Measurements from ENCODE around the gene GOLT1A.

Gene GOLT1A

DNA sequence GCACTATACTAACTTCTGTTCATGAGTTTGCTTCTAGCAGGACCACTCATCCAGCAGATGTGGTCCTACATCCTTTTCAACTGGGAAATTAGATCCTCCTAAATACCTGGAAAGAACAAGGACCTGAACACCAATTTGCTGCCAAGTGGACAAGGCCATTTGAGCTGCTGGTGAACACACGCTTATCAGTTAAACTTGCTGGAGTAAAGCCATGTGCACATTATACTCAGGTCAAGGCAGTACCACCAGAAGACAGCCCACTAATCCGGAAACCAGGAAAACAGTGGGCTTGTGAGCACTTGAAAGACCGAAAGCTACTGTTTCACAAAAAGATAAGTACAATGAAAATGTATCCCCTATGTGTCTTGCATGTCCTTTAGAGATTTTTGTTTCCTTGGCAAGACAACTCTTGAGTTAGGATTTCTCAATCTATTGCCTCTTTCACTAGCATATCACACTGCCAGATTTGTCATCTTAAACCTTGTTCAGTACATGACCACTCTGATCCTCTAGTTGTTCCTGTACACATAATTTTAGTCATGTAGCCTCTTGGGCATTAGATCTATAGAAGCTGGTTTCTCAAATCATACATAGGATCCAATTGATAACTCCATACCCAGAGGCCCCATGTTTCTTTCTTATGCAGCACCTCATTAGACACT, 43.2 kb downstream of the GOLT1A start:
- DNase-seq (ENCODE audit: low spot score in 2 of 2) (no peak), ATAC-seq (replicated peaks; ENCODE audit: extremely low read depth, poor library complexity, severe bottlenecking) (no peak)
- Mint-ChIP-seq H3K9me3 (peaks cover 16% of the 10 kb centered on the region), H3K4me3 (no peak overlapping the region), H3K27me3 (peaks cover 10% of the 10 kb centered on the region), H3K4me1 (no peaks in the 10 kb centered on the region), H3K27ac (ENCODE audit: low read depth) (no peak overlapping the region), H3K36me3 (ENCODE audit: insufficient read depth) (no peaks in the 10 kb centered on the region)

DNA sequence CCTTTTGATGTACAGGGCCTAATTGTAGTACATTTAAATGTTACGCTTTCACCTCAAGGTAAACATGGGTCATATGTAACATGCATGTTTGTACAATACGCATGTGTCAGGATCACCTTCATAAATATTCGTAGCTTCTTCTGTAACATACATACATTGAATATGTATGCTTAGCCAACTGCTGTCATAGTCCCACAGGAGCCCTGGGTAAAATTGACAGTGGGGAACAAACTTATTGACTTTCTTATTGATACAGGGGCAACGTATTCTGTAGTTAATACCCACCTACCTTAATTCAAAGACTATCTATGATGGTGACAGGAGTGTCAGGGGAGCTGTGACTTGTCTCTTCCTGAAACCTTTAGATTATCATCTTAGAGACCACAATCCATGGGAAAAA, 43.9 kb downstream of the GOLT1A start:
- no peak for ATAC-seq (replicated peaks; ENCODE audit: extremely low read depth, poor library complexity, severe bottlenecking)
- DNase-seq (ENCODE audit: low spot score in 2 of 2): no peak
- Mint-ChIP-seq H3K27me3 (peaks cover 18% of the 10 kb centered on the region), H3K4me3 (no peak overlapping the region), H3K4me1 (no peaks in the 10 kb centered on the region), H3K9me3 (peaks cover 16% of the 10 kb centered on the region), H3K27ac (ENCODE audit: low read depth) (no peak overlapping the region), H3K36me3 (ENCODE audit: insufficient read depth) (no peaks in the 10 kb centered on the region)

DNA sequence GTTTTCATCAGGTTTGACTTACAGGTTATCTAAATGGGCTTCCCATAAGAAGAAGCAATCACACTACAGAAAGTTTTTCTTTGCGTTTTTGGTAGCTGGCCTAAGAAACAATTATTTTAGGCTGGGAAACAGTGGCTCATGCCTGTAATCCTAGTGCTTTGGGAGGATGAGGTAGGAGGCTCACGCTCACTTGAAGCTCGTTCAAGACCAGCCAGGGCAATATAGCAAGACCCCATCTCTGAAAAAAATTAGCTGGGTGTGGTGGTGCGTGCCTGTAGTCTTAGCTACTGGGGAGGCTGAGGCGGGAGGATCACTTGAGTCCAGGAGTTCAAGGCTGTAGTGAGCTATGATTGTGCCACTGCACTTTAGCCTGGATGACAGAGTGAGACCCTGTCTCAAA, 46.1 kb downstream of the GOLT1A start:
- ATAC-seq (replicated peaks; ENCODE audit: extremely low read depth, poor library complexity, severe bottlenecking) (no peak), DNase-seq (ENCODE audit: low spot score in 2 of 2) (no peak)
- Mint-ChIP-seq H3K9me3 (peaks cover 10% of the 10 kb centered on the region), H3K36me3 (ENCODE audit: insufficient read depth) (no peaks in the 10 kb centered on the region), H3K4me3 (no peak overlapping the region), H3K27me3 (peaks cover 31% of the 10 kb centered on the region), H3K27ac (ENCODE audit: low read depth) (no peak overlapping the region), H3K4me1 (no peaks in the 10 kb centered on the region)

DNA sequence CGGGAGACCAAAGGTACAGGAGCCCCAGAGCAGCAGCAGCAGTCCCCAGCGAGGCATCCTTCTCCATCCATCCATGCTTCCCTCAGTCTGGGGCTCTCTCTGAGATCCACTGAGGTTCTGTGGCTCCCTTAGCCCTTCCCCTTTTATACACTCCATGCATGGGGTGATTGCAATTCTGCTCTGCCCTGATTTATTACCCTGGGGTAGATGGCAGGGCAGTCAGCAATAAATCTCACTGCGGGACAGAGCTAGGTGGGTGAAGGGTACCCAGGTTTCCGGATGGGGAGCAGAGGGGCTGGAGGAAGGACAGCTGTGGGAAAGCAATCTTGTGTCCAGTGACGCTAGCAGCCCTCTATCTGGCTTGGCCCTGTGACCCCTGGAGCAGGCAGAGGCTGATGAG, 47.6 kb downstream of the GOLT1A start, which contains the start of gene REN:
TSS of gene REN (minus strand) at position 119 of the 400 bp plus-strand sequence. CDS start at position 75, 44 bp downstream.
- peaks cover 33% of the 10 kb centered on the region for H3K27me3 Mint-ChIP-seq
- H3K9me3 Mint-ChIP-seq: peaks cover 10% of the 10 kb centered on the region
- ATAC-seq (replicated peaks; ENCODE audit: extremely low read depth, poor library complexity, severe bottlenecking) (no peak), DNase-seq (ENCODE audit: low spot score in 2 of 2) (no peak)
- no peak within 1 kb of the TSS for H3K27ac Mint-ChIP-seq (ENCODE audit: low read depth)
- H3K4me1 Mint-ChIP-seq: no peaks in the 10 kb centered on the region
- no peak within 1 kb of the TSS for H3K4me3 Mint-ChIP-seq
- H3K36me3 Mint-ChIP-seq (ENCODE audit: insufficient read depth): no peaks in the 10 kb centered on the region

DNA sequence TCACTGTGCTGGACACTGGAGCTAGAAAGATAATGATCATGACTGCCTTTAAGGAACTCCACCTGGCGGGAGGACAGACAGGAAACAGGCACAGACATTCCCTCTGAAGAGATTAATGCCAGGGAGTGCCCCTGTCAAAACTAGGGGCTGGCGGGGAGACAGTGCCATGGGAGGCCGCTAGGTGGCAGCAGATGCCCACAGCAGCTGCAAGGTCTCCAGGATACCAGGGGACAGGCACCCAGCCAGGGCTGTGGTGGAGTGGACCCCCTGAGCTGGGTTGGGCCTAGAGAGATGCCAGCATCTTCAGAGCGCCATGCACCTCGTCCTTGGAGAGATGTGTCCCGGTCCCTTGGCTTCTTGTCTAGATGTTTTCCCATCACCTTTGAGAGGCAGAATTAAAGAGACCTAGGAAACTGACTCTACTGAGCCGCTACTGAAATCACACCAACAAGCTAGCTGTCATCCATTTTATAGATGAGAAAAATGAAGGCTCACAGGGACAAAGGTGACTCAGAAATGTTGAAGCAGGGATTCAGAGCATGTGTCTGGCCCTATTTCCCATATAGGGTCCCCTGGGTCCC, 51.2 kb downstream of the GOLT1A start:
- Mint-ChIP-seq H3K4me3 (no peak overlapping the region), H3K27me3 (peaks cover 45% of the 10 kb centered on the region), H3K27ac (ENCODE audit: low read depth) (no peak overlapping the region), H3K9me3 (peaks cover 5% of the 10 kb centered on the region), H3K36me3 (ENCODE audit: insufficient read depth) (no peaks in the 10 kb centered on the region), H3K4me1 (no peaks in the 10 kb centered on the region)
- ATAC-seq (replicated peaks; ENCODE audit: extremely low read depth, poor library complexity, severe bottlenecking): peak; percentile 80
- DNase-seq (ENCODE audit: low spot score in 2 of 2): peak; percentile 59 to 77

DNA sequence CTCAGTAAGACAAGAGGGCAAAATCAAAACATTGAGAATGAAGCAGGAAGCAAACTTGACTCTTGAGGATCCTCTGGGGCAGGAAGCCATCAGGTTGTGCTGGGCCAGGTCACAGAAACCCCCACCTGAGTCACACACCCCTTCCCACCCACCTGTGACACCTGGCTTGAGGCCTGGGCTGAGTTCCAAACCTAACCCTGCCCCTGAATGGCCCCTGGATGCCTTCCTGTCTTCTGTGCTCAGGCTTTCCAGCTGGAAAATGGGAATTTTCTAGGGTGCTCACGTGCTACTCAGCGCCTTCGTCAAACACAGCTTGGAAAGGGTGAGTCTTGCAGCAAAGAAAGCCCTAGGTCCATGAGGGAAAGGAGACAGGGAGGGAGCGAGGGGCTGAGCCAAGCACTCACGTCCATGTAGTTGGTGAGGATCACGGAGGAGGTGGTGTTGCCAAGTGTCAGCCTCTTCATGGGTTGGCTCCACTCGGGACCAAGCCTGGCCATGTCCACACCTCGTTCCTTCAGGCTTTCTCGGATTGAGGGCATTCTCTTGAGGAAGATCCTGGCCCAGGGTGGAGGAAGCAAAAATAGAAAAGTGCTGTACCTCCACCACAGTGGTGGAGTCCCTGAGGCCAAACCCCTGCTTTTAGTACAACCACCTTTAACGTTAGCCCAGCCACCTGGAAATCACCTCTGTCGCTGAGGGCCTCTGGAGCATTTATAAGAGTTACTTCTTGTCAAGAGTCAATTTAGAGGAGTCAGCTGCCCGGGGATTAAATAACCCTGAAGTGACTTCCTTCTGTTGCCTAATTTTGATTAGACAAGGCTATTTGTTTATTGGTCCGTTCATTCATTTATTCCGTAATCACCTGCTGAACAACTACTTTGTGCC, 51.9 kb downstream of the GOLT1A start:
- Mint-ChIP-seq H3K27ac (ENCODE audit: low read depth) (no peak overlapping the region), H3K4me1 (no peaks in the 10 kb centered on the region), H3K27me3 (peaks cover 48% of the 10 kb centered on the region), H3K36me3 (ENCODE audit: insufficient read depth) (peaks cover 3% of the 10 kb centered on the region), H3K9me3 (no peaks in the 10 kb centered on the region), H3K4me3 (no peak overlapping the region)
- ATAC-seq (replicated peaks; ENCODE audit: extremely low read depth, poor library complexity, severe bottlenecking) (no peak), DNase-seq (ENCODE audit: low spot score in 2 of 2) (no peak)

DNA sequence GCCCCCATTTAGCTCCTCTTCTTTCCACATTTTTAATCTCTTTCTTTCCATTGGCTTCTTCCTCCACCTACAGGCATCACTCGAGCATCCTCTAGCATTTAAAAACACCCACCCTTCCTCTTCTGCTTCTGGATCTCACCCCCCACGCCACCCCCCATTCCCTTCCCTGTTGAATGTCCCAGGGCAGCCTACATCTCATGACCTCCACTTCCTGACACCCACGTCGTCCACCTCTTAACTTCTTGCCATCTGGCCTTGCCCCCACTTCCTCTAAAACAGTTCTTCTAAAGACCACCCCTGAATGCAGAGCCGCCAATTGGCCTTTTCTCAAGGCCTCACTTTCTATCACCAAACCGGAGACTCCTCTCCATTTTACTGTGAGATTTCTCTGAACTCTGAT, 55.8 kb downstream of the GOLT1A start:
- Mint-ChIP-seq H3K27ac (ENCODE audit: low read depth) (no peak overlapping the region), H3K4me1 (no peaks in the 10 kb centered on the region), H3K9me3 (no peaks in the 10 kb centered on the region), H3K4me3 (no peak overlapping the region), H3K36me3 (ENCODE audit: insufficient read depth) (peaks cover 3% of the 10 kb centered on the region), H3K27me3 (peaks cover 39% of the 10 kb centered on the region)
- no peak for DNase-seq (ENCODE audit: low spot score in 2 of 2)
- ATAC-seq (replicated peaks; ENCODE audit: extremely low read depth, poor library complexity, severe bottlenecking): no peak

DNA sequence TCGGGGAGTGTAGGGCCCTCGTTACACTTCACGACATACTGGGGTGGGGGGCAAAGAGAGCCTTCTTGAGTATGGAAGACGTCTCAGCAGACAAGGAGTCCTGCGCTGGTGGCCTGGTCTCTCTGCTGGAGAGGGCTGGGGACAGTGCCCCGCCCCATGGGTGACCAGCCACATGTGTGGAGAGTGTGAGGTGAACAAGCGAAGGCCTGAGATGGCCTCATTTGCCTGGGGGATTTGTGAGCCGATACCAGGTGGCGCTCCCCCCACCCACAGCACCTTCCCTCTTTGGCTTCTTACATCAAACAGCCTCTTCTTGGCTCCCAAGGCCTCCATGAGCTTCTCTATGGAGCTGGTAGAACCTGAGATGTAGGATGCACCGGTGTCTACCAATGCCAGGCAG, 57.9 kb downstream of the GOLT1A start:
- Mint-ChIP-seq H3K9me3 (no peaks in the 10 kb centered on the region), H3K36me3 (ENCODE audit: insufficient read depth) (peaks cover 3% of the 10 kb centered on the region), H3K4me3 (no peak overlapping the region), H3K4me1 (no peaks in the 10 kb centered on the region), H3K27ac (ENCODE audit: low read depth) (no peak overlapping the region), H3K27me3 (peaks cover 34% of the 10 kb centered on the region)
- DNase-seq (ENCODE audit: low spot score in 2 of 2) (no peak), ATAC-seq (replicated peaks; ENCODE audit: extremely low read depth, poor library complexity, severe bottlenecking) (no peak)

DNA sequence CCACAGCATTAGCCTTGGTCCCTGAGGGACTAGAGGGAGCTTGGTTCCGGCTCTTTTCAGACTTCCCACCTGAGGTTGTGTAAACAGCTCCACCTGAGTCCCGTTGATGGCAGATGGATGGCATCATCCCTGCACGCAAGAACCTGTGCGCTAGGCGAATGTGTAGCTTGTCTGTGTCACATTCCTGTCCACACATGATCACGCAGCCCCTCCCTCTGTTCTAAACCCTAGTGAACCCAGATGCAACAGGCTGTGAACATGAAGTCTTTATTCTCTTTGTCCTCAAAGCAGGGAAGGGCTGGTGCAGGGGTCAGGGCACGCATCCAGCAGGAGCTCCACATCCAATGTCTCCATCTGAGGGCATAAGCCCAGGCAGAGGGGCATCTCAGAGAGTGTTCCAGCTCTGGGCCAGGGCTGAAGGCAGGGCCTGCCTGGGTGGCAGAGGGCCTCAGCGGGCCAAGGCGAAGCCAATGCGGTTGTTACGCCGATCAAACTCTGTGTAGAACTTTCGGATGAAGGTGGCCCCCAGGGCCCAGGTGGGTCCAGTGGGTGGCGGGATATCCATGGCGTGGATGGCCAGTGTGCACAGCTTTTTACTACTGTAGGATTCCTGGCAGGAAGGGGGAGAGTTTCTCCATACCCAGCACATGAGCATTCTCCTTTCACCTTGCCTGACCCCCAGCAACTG, 59.1 kb downstream of the GOLT1A start:
- H3K27ac Mint-ChIP-seq (ENCODE audit: low read depth): no peak overlapping the region
- H3K9me3 Mint-ChIP-seq: no peaks in the 10 kb centered on the region
- H3K27me3 Mint-ChIP-seq: peaks cover 34% of the 10 kb centered on the region
- H3K4me3 Mint-ChIP-seq: no peak overlapping the region
- H3K36me3 Mint-ChIP-seq (ENCODE audit: insufficient read depth): peaks cover 5% of the 10 kb centered on the region
- H3K4me1 Mint-ChIP-seq: peaks cover 6% of the 10 kb centered on the region
- no peak for ATAC-seq (replicated peaks; ENCODE audit: extremely low read depth, poor library complexity, severe bottlenecking)
- no peak for DNase-seq (ENCODE audit: low spot score in 2 of 2)

DNA sequence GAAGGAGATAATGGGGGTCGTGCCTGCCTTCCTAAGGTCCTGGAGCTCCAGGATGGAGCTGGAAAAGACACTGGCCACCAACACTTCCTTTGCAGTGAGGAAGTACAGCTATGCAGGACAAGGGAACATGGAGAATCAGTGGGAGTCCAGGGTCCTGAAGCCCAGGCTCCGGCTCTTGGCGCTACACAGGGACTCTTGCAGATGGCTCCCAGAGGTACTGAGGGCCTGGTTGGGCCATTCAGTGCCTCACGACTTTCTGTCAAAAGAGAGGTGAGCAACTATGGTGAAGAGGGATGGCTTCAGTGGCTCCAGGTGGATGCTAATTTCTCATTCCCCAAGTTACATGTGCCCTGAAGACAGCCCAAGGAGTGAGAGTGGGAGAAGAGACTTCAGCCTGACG, 60.1 kb downstream of the GOLT1A start:
- H3K4me3 Mint-ChIP-seq: no peak overlapping the region
- H3K27me3 Mint-ChIP-seq: peaks cover 34% of the 10 kb centered on the region
- no peak overlapping the region for H3K27ac Mint-ChIP-seq (ENCODE audit: low read depth)
- DNase-seq (ENCODE audit: low spot score in 2 of 2): no peak
- peaks cover 5% of the 10 kb centered on the region for H3K36me3 Mint-ChIP-seq (ENCODE audit: insufficient read depth)
- H3K4me1 Mint-ChIP-seq: peaks cover 6% of the 10 kb centered on the region
- H3K9me3 Mint-ChIP-seq: no peaks in the 10 kb centered on the region
- ATAC-seq (replicated peaks; ENCODE audit: extremely low read depth, poor library complexity, severe bottlenecking): no peak

DNA sequence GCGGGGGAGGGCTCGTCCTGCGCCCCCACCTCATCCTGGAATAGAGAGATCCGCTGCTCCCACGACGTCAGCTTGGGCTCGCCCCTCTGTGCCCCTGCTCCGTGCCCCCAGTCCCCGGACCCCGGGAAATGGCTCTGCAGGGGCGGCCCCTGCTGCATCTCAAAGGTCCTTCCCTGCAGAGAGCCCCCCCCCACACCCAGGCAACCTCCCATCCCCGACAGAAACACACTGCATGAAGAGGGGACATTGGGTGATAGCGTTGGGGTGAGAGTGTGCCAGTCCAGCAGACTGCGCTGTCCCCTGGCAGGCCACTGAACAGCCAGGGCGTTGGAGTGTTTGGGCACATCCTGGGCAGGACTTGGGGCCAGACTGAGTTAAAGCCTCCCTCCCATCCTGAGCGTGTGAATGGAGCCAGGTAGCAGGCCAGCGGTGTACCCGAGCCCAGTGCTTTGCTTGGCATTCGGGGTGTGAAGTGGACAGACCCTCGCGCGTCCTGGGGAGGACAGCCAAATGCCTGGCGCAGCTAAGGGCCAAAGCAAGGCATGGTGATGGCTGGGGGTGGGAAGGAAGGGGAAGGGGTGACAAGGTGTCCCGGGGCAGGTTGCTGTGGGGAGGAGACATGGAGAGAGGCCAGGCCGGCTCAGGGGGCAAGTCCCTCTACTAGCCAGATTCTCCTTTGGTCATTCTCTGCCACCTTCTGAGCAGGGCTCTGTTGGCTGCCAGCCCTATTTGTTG, 61.3 kb downstream of the GOLT1A start:
- Mint-ChIP-seq H3K27me3 (peaks cover 34% of the 10 kb centered on the region), H3K4me1 (peaks cover 6% of the 10 kb centered on the region), H3K27ac (ENCODE audit: low read depth) (no peak overlapping the region), H3K4me3 (peak overlapping the region; percentile 72), H3K9me3 (no peaks in the 10 kb centered on the region), H3K36me3 (ENCODE audit: insufficient read depth) (peaks cover 5% of the 10 kb centered on the region)
- DNase-seq (ENCODE audit: low spot score in 2 of 2): no peak
- ATAC-seq (replicated peaks; ENCODE audit: extremely low read depth, poor library complexity, severe bottlenecking): no peak

All from central memory CD8-positive, alpha-beta T cell (primary cell).